Thyroid gland (tissue), 4 donors: Measurements from ENCODE around the gene SERTAD4.
"Not testable (repeated sequence)": the region's sequence is repeated elsewhere in the genome, so short reads cannot be mapped to it uniquely, and the experiment has no call there.

Experiments used
- CTCF ChIP-seq, 6 experiments: fragments of 200-600 bp in 3 of 6; fragments of 450-650 bp in 3 of 6; sonication (generic) in 3 of 6; IDR thresholded peaks; one replicate each; pipeline ENCODE4 v1.5.1; 2016 to 2019; ENCODE audit warnings: antibody characterized with exemption in 6 of 6, mild to moderate bottlenecking in 2 of 6, inconsistent platforms in 1 of 6, moderate library complexity in 1 of 6
- POLR2A ChIP-seq, 2 donors: fragments of 450-650 bp; IDR thresholded peaks; one replicate each; pipeline ENCODE4 v1.6.1; 2017; ENCODE audit warnings: antibody characterized with exemption in 2 of 2, mild to moderate bottlenecking in 2 of 2, moderate library complexity in 1 of 2

DNA sequence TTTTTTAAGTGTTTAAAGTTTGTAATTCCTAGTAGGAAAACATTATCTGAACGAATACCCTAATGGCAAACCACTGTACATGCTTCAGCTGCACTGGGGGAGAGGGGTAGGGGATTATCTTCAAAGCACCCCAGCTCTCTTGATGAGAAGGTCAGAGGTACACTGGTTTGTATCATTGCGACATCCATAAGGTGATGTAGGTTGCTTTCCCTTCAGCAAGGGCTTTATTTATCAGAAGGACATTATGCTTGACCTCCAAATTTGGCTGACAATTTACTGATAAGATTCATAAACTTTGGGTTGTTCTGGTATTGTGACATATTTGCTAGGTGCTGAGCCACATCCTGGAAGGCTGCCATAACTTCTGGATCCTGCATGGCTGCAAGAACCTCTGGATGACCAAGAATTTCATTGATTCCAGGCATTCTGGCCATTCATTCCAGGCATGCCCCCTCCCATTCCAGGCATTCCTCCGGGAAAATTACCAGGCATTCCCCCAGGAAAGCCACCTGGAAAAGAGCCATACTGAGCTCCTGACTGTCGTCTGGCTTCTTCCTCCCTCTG lies 32.9 kb downstream of the SERTAD4 start:
- TF ChIP-seq CTCF, POLR2A (IDR thresholded peaks at IDR 0.05): not testable (repeated sequence)
